Right cardiac atrium (tissue), 5 donors: ENCODE measurements around the gene LHPP. TPM values are rescaled to one million over a fixed set of nuclear protein-coding genes. Genes with fewer than 3 reads are reported as not detected.

ENCODE experiments used
- ATAC-seq, 2 donors: fragments of 200-7000 bp; cut with Tn5 transposase; one replicate each; pipeline versions ENCODE4 v1.8.0 to v1.9.1; 2020; ENCODE audit warnings: moderate library complexity in 2 of 2, mild to moderate bottlenecking in 1 of 2
- DNase-seq, 3 donors: peaks; one replicate each; pipeline ENCODE4 v3.0.0-alpha.2; 2020
- H3K27ac ChIP-seq: one replicate; pipeline ENCODE4 v1.5.1; 2013; ENCODE audit warnings: mild to moderate bottlenecking, low read length, control low read depth, moderate library complexity
- H3K27me3 ChIP-seq: one replicate; pipeline ENCODE4 v1.6.1; 2013; ENCODE audit not compliant: control insufficient read depth, insufficient read depth
- H3K4me1 ChIP-seq: one replicate; pipeline ENCODE4 v1.6.1; 2013; ENCODE audit warnings: low read length; ENCODE audit not compliant: control insufficient read depth, insufficient read depth
- H3K4me3 ChIP-seq: one replicate; pipeline ENCODE4 v1.5.1; 2013; ENCODE audit warnings: low read length, control low read depth
- H3K9me3 ChIP-seq: one replicate; pipeline ENCODE4 v1.6.1; 2013; ENCODE audit warnings: low read length; ENCODE audit not compliant: control insufficient read depth
- WGBS: extraction: QIAGEN DNeasy Blood & Tissue Kit; methylation state at CpG from one replicate; pipeline ENCODE4 v1.1.7; 2013; 5-methylcytosine and 5-hydroxymethylcytosine counted together
- intact Hi-C, 4 donors: fragments of 100-400 bp; cut with DNase I; formaldehyde crosslinking; loops; one replicate each; pipeline versions ENCODE4 v1.11.0 to v1.14.0; 2022 to 2023
- polyA plus RNA-seq: library from polyadenylated mRNA; stranded (reverse); fragments of 200-250 nt; gene quantifications from one replicate; pipeline ENCODE4 v1.2.3, GENCODE V29; 2013
- total RNA-seq, 4 donors: library from RNA; stranded (reverse); fragmentation: NEBNext Ultra II Directional; extraction: Animal tissue kit (Norgen Biotek cat#: 25700); gene quantifications; one replicate each; pipeline ENCODE4 v1.2.1, GENCODE V29; 2021
- donor health status: healthy with polysubstance abuse.
- donor health status: DM: no; HTN: yes; CAD: no.
- donor health status: DM: no; HTN: no; CAD: no.
- donor health status: DM: no; HTN: yes; CAD: no; lungs with severe emphysema.
- donor health status: DM: yes; HTN: yes; CAD: no.

LHPP gene
- total and polyA plus RNA-seq, 5 donors = 17.8 to 24.9 (median 18.6) TPM

- no peaks in the 10 kb centered on the region for H3K27me3 ChIP-seq
- WGBS = 79% methylated on average over 6 of the region's 6 CpGs
- DNase-seq (peak in 2 of 3 donors; percentile 15 to 27), ATAC-seq (no peak)
- H3K4me1 ChIP-seq = no peaks in the 10 kb centered on the region
- intact Hi-C loops = loop anchor here in 2 of 4 donors (5.0 to 10.0 kb wide), 2 partner anchors 209 to 286 kb away; no protein-coding TSS in a partner anchor
- H3K4me3 ChIP-seq = no peak overlapping the region
- no peaks in the 10 kb centered on the region for H3K9me3 ChIP-seq
- H3K27ac ChIP-seq = no peak overlapping the region
These were observed 77.1 kb downstream of the LHPP start for GRCh38 chr10:124538706-124539105.

GRCh38 chr10:124539935-124540641 is 78.5 kb downstream of the LHPP start:
- Histone ChIP-seq H3K9me3 (no peaks in the 10 kb centered on the region), H3K27me3 (no peaks in the 10 kb centered on the region), H3K27ac (no peak overlapping the region), H3K4me3 (no peak overlapping the region), H3K4me1 (no peaks in the 10 kb centered on the region)
- intact Hi-C loops = loop anchor here in 3 of 4 donors (5.0 to 10.0 kb wide), 3 partner anchors 202 to 285 kb away; partner anchors contain the start of gene FAM53B (in 1 of the 3)
- ATAC-seq (peak; percentile 83 to 84), DNase-seq (peak; percentile 71 to 91 (median 90))
- 35% methylated on average over 26 of the region's 26 CpGs for WGBS

- peak in 2 of 3 donors; percentile 40 to 50 for DNase-seq
- Histone ChIP-seq H3K4me1 (no peaks in the 10 kb centered on the region), H3K27ac (no peak overlapping the region), H3K27me3 (no peaks in the 10 kb centered on the region), H3K9me3 (no peaks in the 10 kb centered on the region), H3K4me3 (no peak overlapping the region)
- intact Hi-C loops = loop anchor here in 1 of 4 donors (5.0 kb wide), 1 partner anchor 201 kb away; the partner anchor contains the start of gene FAM53B
- ATAC-seq = no peak
- WGBS = 91% methylated on average over 23 of the region's 23 CpGs
These were observed 79.7 kb downstream of the LHPP start for GRCh38 chr10:124541076-124541903.

GRCh38 chr10:124542336-124542735 is 80.7 kb downstream of the LHPP start:
- no peaks in the 10 kb centered on the region for H3K27me3 ChIP-seq
- 95% methylated on average over 3 of the region's 3 CpGs for WGBS
- ATAC-seq = no peak

GRCh38 chr10:124543146-124543545 is 81.5 kb downstream of the LHPP start:
- no peaks in the 10 kb centered on the region for H3K27me3 ChIP-seq
- H3K4me3 ChIP-seq = no peak overlapping the region
- H3K27ac ChIP-seq = no peak overlapping the region
- intact Hi-C loops = loop anchor here in 1 of 4 donors (5.0 kb wide), 1 partner anchor 199 kb away; the partner anchor contains the start of gene FAM53B
- DNase-seq (peak in 1 of 3 donors; percentile 41), ATAC-seq (no peak)
- no peaks in the 10 kb centered on the region for H3K9me3 ChIP-seq
- WGBS = 92% methylated on average over 13 of the region's 13 CpGs
- H3K4me1 ChIP-seq = no peaks in the 10 kb centered on the region

More at GRCh38 chr10:124542336-124542735, 80.7 kb downstream of the LHPP start:
- DNase-seq = peak in 1 of 3 donors; percentile 31
- Histone ChIP-seq H3K9me3 (no peaks in the 10 kb centered on the region), H3K27ac (no peak overlapping the region), H3K4me3 (no peak overlapping the region), H3K4me1 (no peaks in the 10 kb centered on the region)
- intact Hi-C loops = loop anchor here in 1 of 4 donors (5.0 kb wide), 1 partner anchor 200 kb away; the partner anchor contains the start of gene FAM53B

GRCh38 chr10:124543971-124544370 is 82.3 kb downstream of the LHPP start:
- DNase-seq (peak in 1 of 3 donors; percentile 29), ATAC-seq (no peak)
- Histone ChIP-seq H3K4me1 (no peaks in the 10 kb centered on the region), H3K27ac (no peak overlapping the region), H3K4me3 (no peak overlapping the region), H3K27me3 (no peaks in the 10 kb centered on the region), H3K9me3 (no peaks in the 10 kb centered on the region)
- intact Hi-C loops = loop anchor here in 1 of 4 donors (5.0 kb wide), 1 partner anchor 198 kb away; the partner anchor contains the start of gene FAM53B
- WGBS = 88% methylated on average over 12 of the region's 12 CpGs

- H3K4me1 ChIP-seq = no peaks in the 10 kb centered on the region
- no peaks in the 10 kb centered on the region for H3K27me3 ChIP-seq
- H3K9me3 ChIP-seq = no peaks in the 10 kb centered on the region
- peak in 1 of 3 donors; percentile 70 for DNase-seq
- H3K4me3 ChIP-seq = no peak overlapping the region
- intact Hi-C loops = loop anchor here in 1 of 4 donors (5.0 kb wide), 1 partner anchor 198 kb away; the partner anchor contains the start of gene FAM53B
- 89% methylated on average over 16 of the region's 16 CpGs for WGBS
- H3K27ac ChIP-seq = no peak overlapping the region
- no peak for ATAC-seq
These were observed 83.1 kb downstream of the LHPP start for GRCh38 chr10:124544711-124545110.

GRCh38 chr10:124545351-124546054 is 83.9 kb downstream of the LHPP start:
- no peak overlapping the region for H3K27ac ChIP-seq
- H3K9me3 ChIP-seq = no peaks in the 10 kb centered on the region
- peak in 1 of 3 donors; percentile 36 for DNase-seq
- H3K4me1 ChIP-seq = no peaks in the 10 kb centered on the region
- no peak for ATAC-seq
- intact Hi-C loops = no loop called here
- WGBS = 77% methylated on average over 23 of the region's 23 CpGs
- H3K4me3 ChIP-seq = no peak overlapping the region
- no peaks in the 10 kb centered on the region for H3K27me3 ChIP-seq

- Histone ChIP-seq H3K4me3 (no peak overlapping the region), H3K27me3 (no peaks in the 10 kb centered on the region), H3K4me1 (no peaks in the 10 kb centered on the region), H3K9me3 (no peaks in the 10 kb centered on the region), H3K27ac (no peak overlapping the region)
- intact Hi-C loops = no loop called here
- DNase-seq = peak in 1 of 3 donors; percentile 50
- WGBS = 91% methylated on average over 9 of the region's 9 CpGs
- ATAC-seq = no peak
These were observed 84.4 kb downstream of the LHPP start for GRCh38 chr10:124546055-124546369.

GRCh38 chr10:124546957-124547646 is 85.5 kb downstream of the LHPP start:
- no peak overlapping the region for H3K4me3 ChIP-seq
- 80% methylated on average over 15 of the region's 15 CpGs for WGBS
- no peaks in the 10 kb centered on the region for H3K27me3 ChIP-seq
- H3K9me3 ChIP-seq = no peaks in the 10 kb centered on the region
- H3K27ac ChIP-seq = no peak overlapping the region
- no peaks in the 10 kb centered on the region for H3K4me1 ChIP-seq
- ATAC-seq = no peak
- intact Hi-C loops = no loop called here
- DNase-seq = no peak
